ENCODE measurements around the gene SPRR5. TPM values are rescaled to one million over a fixed set of nuclear protein-coding genes. Genes with fewer than 3 reads are reported as not detected.

Gene SPRR5
- total and polyA plus RNA-seq, 2 of the 8 experiments (the other 6 are each of a cell fraction or from before 2014, with no cell fraction given): not detected

- no peak for TF ChIP-seq SP4 (IDR thresholded peaks at IDR 0.05; ENCODE audit: low read length)
These were observed 37.8 kb upstream of the SPRR5 start (continued) for GRCh38 chr1:152909206-152909605.

DNA sequence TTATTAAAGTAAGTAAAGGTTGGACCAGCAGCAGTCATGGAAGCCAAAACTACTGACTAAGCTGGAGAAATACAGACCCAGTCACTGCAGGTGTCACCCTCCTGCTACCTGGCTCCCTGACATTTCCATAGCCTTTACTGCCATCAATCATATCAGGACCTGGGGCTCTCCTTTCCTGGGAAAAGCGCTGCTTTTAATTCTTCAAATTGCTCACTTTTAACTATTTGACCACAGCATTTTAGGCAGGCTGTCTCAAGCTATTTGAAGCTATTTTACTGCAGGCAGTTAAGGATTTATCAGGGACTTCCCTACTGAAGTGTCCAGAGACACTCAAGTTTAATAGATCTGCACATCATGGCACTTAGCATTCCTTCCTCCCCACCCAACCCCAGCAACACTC is 34.5 kb upstream of the SPRR5 start:
- Histone ChIP-seq H2AFZ (ENCODE audit: low read length) (no peak overlapping the region), H3K4me2 (ENCODE audit: insufficient read depth in 1 of 2, low read depth in 2 of 2, low read length in 2 of 2) (no peak overlapping the region), H2BK120ac (replicated peaks; ENCODE audit: low read depth, low read length) (no peak overlapping the region), H3K36me3 (ENCODE audit: control insufficient read depth in 2 of 4, insufficient read depth in 4 of 4, low read length in 3 of 4) (no peaks in the 10 kb centered on the region), H4K5ac (ENCODE audit: insufficient read length, low read depth, low read length) (no peak overlapping the region), H2AK5ac (ENCODE audit: low read depth, low read length) (no peak overlapping the region), H3K4me1 (replicated peaks in 1 of 4; ENCODE audit: control insufficient read depth in 3 of 4, insufficient read depth in 4 of 4, low read length in 3 of 4) (no peaks in the 10 kb centered on the region), H3K18ac (ENCODE audit: extremely low read depth, low read length) (no peak overlapping the region), H2BK20ac (ENCODE audit: low read length) (no peak overlapping the region), H3K9me3 (ENCODE audit: insufficient read depth in 2 of 2, low read depth in 1 of 2, low read length in 1 of 2) (peaks cover 4 to 22% of the 10 kb centered on the region in 2 experiments; a peak in 2 of 4 replicates), H3K4me3 (ENCODE audit: extremely low read depth in 1 of 4, insufficient read depth in 2 of 4, low read depth in 3 of 4, low read length in 4 of 4) (no peak overlapping the region), H3K27ac (ENCODE audit: low read depth, low read length) (no peak overlapping the region), H3K27me3 (replicated peaks in 1 of 4; ENCODE audit: control insufficient read depth in 3 of 4, extremely low read depth in 1 of 4, insufficient read depth in 3 of 4, low read length in 3 of 4) (no peaks in the 10 kb centered on the region), H2BK15ac (ENCODE audit: low read length) (no peak overlapping the region), H3K9ac (replicated peaks in 1 of 4; ENCODE audit: extremely low read depth in 1 of 4, low read depth in 3 of 4, low read length in 3 of 4) (no peak overlapping the region), H3K79me1 (ENCODE audit: low read depth, low read length) (no peaks in the 10 kb centered on the region), H3K79me2 (ENCODE audit: control insufficient read depth in 1 of 2, insufficient read depth in 2 of 2, low read length in 2 of 2) (no peaks in the 10 kb centered on the region), H3K23ac (ENCODE audit: insufficient read length) (no peak overlapping the region), H3K56ac (replicated peaks; ENCODE audit: insufficient read length, low read depth, low read length) (no peak overlapping the region), H3K23me2 (ENCODE audit: low read depth, low read length) (no peaks in the 10 kb centered on the region), H3K14ac (ENCODE audit: insufficient read length) (no peak overlapping the region), H4K20me1 (replicated peaks in 1 of 2; ENCODE audit: control insufficient read depth in 1 of 2, insufficient read depth in 2 of 2, low read length in 2 of 2) (no peaks in the 10 kb centered on the region), H2BK12ac (ENCODE audit: low read depth, low read length) (no peak overlapping the region), H4K8ac (ENCODE audit: extremely low read depth, insufficient read depth, low read length) (no peak overlapping the region), H2BK5ac (ENCODE audit: low read depth, low read length) (no peak overlapping the region), H4K91ac (replicated peaks; ENCODE audit: insufficient read length, low read length) (no peak overlapping the region), H3K4ac (replicated peaks; ENCODE audit: insufficient read length, low read depth, low read length) (no peak overlapping the region)
- ChIA-PET CTCF (ENCODE audit: partially characterized antibody) (no interaction called here), POLR2A (ENCODE audit: partially characterized antibody) (no interaction called here)
- FAIRE-seq (no peak), DNase-seq (ENCODE audit: low read depth in 1 of 2, low spot score in 2 of 2) (no peak)
- WGBS, 2 experiments (ENCODE audit: extremely low coverage in 1 of 2, insufficient coverage in 1 of 2, insufficient read length in 1 of 2, insufficient replicate concordance in 2 of 2, low coverage in 1 of 2, low lambda C conversion rate in 2 of 2, missing lambda C conversion rate in 1 of 2): 76% methylated on average over 1 of the region's 1 CpG; no CpG with 5 or more reads in 1 of the 2 experiments
- TF ChIP-seq KDM4A (IDR thresholded peaks at IDR 0.05; ENCODE audit: low read depth, low read length, severe bottlenecking) (no peak), ATF2 (IDR thresholded peaks at IDR 0.05; ENCODE audit: low read length) (no peak), TBP (IDR thresholded peaks at IDR 0.05; ENCODE audit: low read depth, low read length) (no peak), BRCA1 (IDR thresholded peaks at IDR 0.05; ENCODE audit: low read depth, low read length) (no peak), JUND (IDR thresholded peaks at IDR 0.05; ENCODE audit: low read length) (no peak), SIRT6 (IDR thresholded peaks at IDR 0.05; ENCODE audit: low read length) (no peak), PHF8 (conservative IDR thresholded peaks at IDR 0.05; ENCODE audit: low read depth, low read length) (no peak), CTBP2 (IDR thresholded peaks at IDR 0.05; ENCODE audit: borderline replicate concordance, insufficient read depth, insufficient read length, low read length) (no peak), CHD1 (IDR thresholded peaks at IDR 0.05; ENCODE audit: low read depth, low read length) (no peak), EZH2 (IDR thresholded peaks at IDR 0.05; ENCODE audit: low read depth, low read length, severe bottlenecking) (no peak), CBX8 (IDR thresholded peaks at IDR 0.05; ENCODE audit: borderline replicate concordance, low read depth, low read length) (no peak)

Data from H1 (cell line).